ENCODE measurements around the gene EPHB2.

Gene EPHB2

DNA sequence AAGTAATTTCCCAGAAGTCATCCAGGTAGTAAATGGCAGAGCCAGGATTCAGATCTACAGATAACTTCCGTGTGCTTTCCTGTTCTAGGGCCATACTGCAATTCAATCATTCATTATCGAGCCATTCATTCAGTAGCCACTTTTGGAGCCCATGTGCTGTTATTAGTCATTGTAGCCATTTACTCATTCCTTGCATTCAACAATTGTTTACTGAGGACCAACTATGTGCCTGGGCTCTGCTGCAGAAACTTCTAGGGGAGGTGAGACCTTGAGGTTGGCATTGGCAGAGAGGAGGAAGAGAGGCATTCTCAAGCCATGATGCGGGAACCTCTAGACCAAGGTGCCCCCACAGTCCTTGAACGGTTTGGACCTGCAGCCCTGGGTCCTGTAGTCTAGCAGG lies 27.9 kb downstream of the EPHB2 start:
- H3K9me3 ChIP-seq (replicated peaks in 1 of 2; ENCODE audit: control insufficient read depth in 2 of 2, insufficient read depth in 1 of 2, low read depth in 1 of 2, low read length in 2 of 2) = no peaks in the 10 kb centered on the region
- no peak overlapping the region for H2BK15ac ChIP-seq (ENCODE audit: low read length)
- no peak overlapping the region for H3K4ac ChIP-seq (ENCODE audit: low read length)
- no peak overlapping the region for H2BK120ac ChIP-seq (ENCODE audit: low read depth, low read length)
- H3K79me1 ChIP-seq (ENCODE audit: low read depth, low read length) = peaks cover 2% of the 10 kb centered on the region
- peaks cover 16 to 23% of the 10 kb centered on the region in 2 donors for H3K4me1 ChIP-seq (ENCODE audit: control insufficient read depth in 2 of 2, insufficient read depth in 1 of 2, low read depth in 1 of 2, low read length in 2 of 2)
- no CpG with 5 or more reads among the region's 4 CpGs for WGBS, 2 donors (ENCODE audit: extremely low coverage in 2 of 2, insufficient read length in 2 of 2, insufficient replicate concordance in 1 of 2)
- no peak overlapping the region for H3K18ac ChIP-seq (ENCODE audit: low read length)
- H3K23ac ChIP-seq (ENCODE audit: low read depth, low read length, poor library complexity) = no peak overlapping the region
- no peak overlapping the region for H4K91ac ChIP-seq (ENCODE audit: low read depth, low read length, poor library complexity)
- DNase-seq (ENCODE audit: low spot score) = no peak
- H2BK5ac ChIP-seq (ENCODE audit: low read length) = no peak overlapping the region
- no peak overlapping the region for H2BK12ac ChIP-seq (ENCODE audit: low read length)
- no peak overlapping the region for H3K4me2 ChIP-seq (ENCODE audit: insufficient read depth, low read length, poor library complexity, severe bottlenecking)
- H3K27me3 ChIP-seq (ENCODE audit: control insufficient read depth in 3 of 3, insufficient read depth in 3 of 3, low read depth in 1 of 3, low read length in 3 of 3) = no peaks in the 10 kb centered on the region
- H2AK5ac ChIP-seq (ENCODE audit: low read depth, low read length) = no peak overlapping the region
- no peak overlapping the region for H4K8ac ChIP-seq (ENCODE audit: low read depth, low read length)
- no peak overlapping the region for H3K9ac ChIP-seq (ENCODE audit: low read depth, low read length, poor library complexity)
- H2AFZ ChIP-seq (ENCODE audit: low read length) = no peak overlapping the region
- H3K27ac ChIP-seq (replicated peaks; ENCODE audit: low read length) = no peak overlapping the region
- H3K36me3 ChIP-seq (replicated peaks in 1 of 2; ENCODE audit: control insufficient read depth in 2 of 2, insufficient read depth in 2 of 2, low read length in 2 of 2) = no peaks in the 10 kb centered on the region
- H3K4me3 ChIP-seq (ENCODE audit: low read length in 2 of 2) = no peak overlapping the region
- H3K14ac ChIP-seq (ENCODE audit: low read length) = no peak overlapping the region

DNA sequence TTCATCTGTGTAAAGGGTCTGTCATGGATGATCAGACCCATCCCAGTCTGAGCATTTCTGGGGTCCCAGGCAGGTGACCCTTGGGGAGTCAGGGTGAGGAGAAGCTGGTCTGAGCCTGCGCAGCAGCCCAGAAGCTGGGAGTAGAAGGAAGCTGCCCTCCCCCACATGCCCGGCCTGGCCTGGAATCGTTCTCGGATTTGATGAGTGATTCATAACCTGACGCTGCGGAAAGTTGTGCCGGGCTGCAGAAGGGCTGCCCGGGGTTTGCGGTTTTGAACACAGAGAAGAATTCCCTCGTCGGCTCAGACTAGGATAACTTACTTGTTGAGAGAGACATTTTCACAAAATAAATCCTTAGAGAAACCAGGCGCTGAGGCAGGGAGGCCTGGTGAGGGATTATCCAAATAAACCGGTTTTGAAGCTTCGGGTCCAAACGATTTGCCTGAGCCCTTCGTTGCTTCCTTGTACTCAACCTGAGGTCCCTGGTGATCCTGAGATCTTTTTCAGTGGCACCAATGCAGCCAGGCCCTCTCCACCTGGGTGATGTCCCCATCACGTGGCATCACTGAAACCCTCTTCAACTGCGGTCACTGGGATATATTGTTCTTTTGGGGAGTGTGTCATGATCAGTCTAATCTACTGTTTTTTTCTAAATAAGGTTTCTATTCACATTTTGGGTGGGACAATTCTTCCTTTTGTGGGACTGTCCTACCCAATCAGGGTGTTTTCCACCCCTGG lies 29.2 kb downstream of the EPHB2 start:
- Histone ChIP-seq H3K4me2 (ENCODE audit: insufficient read depth, low read length, poor library complexity, severe bottlenecking) (no peak overlapping the region), H3K23ac (ENCODE audit: low read depth, low read length, poor library complexity) (no peak overlapping the region), H4K8ac (ENCODE audit: low read depth, low read length) (no peak overlapping the region), H3K14ac (ENCODE audit: low read length) (no peak overlapping the region), H3K36me3 (replicated peaks in 1 of 2; ENCODE audit: control insufficient read depth in 2 of 2, insufficient read depth in 2 of 2, low read length in 2 of 2) (no peaks in the 10 kb centered on the region), H3K27ac (replicated peaks; ENCODE audit: low read length) (no peak overlapping the region), H2BK5ac (ENCODE audit: low read length) (no peak overlapping the region), H3K79me1 (ENCODE audit: low read depth, low read length) (peaks cover 2% of the 10 kb centered on the region), H2BK15ac (ENCODE audit: low read length) (no peak overlapping the region), H2AK5ac (ENCODE audit: low read depth, low read length) (peak overlapping the region; percentile 48), H2BK120ac (ENCODE audit: low read depth, low read length) (no peak overlapping the region), H3K9ac (ENCODE audit: low read depth, low read length, poor library complexity) (no peak overlapping the region), H3K9me3 (replicated peaks in 1 of 2; ENCODE audit: control insufficient read depth in 2 of 2, insufficient read depth in 1 of 2, low read depth in 1 of 2, low read length in 2 of 2) (no peaks in the 10 kb centered on the region), H3K4me1 (ENCODE audit: control insufficient read depth in 2 of 2, insufficient read depth in 1 of 2, low read depth in 1 of 2, low read length in 2 of 2) (peaks cover 16 to 23% of the 10 kb centered on the region in 2 donors), H3K18ac (ENCODE audit: low read length) (no peak overlapping the region), H2AFZ (ENCODE audit: low read length) (no peak overlapping the region), H3K4ac (ENCODE audit: low read length) (no peak overlapping the region), H2BK12ac (ENCODE audit: low read length) (no peak overlapping the region), H3K4me3 (ENCODE audit: low read length in 2 of 2) (no peak overlapping the region), H3K27me3 (ENCODE audit: control insufficient read depth in 3 of 3, insufficient read depth in 3 of 3, low read depth in 1 of 3, low read length in 3 of 3) (no peaks in the 10 kb centered on the region), H4K91ac (ENCODE audit: low read depth, low read length, poor library complexity) (no peak overlapping the region)
- no CpG with 5 or more reads among the region's 18 CpGs for WGBS, 2 donors (ENCODE audit: extremely low coverage in 2 of 2, insufficient read length in 2 of 2, insufficient replicate concordance in 1 of 2)
- no peak for DNase-seq (ENCODE audit: low spot score)

DNA sequence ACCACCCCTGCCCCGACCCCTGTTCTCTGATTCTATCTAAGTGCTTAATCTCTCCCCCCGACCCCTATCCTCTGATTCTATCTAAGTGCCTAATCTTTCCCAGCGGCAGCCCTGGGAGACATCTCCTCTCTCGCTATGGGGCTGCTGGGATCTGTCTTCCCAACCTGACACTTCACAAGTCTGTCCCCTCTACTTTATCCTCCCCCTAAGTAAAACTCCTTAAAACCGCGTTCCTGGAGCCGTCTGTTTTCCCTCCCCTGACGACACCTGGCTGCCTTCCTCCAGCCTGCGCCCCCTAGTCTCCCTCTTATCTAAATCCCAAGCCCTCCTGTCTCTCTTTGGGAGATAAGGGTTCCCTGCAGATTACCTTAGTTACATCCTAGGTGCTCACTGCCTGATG lies 30.5 kb downstream of the EPHB2 start:
- Histone ChIP-seq H4K8ac (ENCODE audit: low read depth, low read length) (no peak overlapping the region), H2BK12ac (ENCODE audit: low read length) (no peak overlapping the region), H3K4me1 (ENCODE audit: control insufficient read depth in 2 of 2, insufficient read depth in 1 of 2, low read depth in 1 of 2, low read length in 2 of 2) (peaks cover 13 to 18% of the 10 kb centered on the region in 2 donors), H3K4me2 (ENCODE audit: insufficient read depth, low read length, poor library complexity, severe bottlenecking) (no peak overlapping the region), H3K18ac (ENCODE audit: low read length) (no peak overlapping the region), H3K4ac (ENCODE audit: low read length) (no peak overlapping the region), H2BK5ac (ENCODE audit: low read length) (no peak overlapping the region), H3K27ac (replicated peaks; ENCODE audit: low read length) (no peak overlapping the region), H3K36me3 (replicated peaks in 1 of 2; ENCODE audit: control insufficient read depth in 2 of 2, insufficient read depth in 2 of 2, low read length in 2 of 2) (no peaks in the 10 kb centered on the region), H4K91ac (ENCODE audit: low read depth, low read length, poor library complexity) (no peak overlapping the region), H3K4me3 (ENCODE audit: low read length in 2 of 2) (no peak overlapping the region), H2BK120ac (ENCODE audit: low read depth, low read length) (no peak overlapping the region), H2AFZ (ENCODE audit: low read length) (no peak overlapping the region), H3K9ac (ENCODE audit: low read depth, low read length, poor library complexity) (no peak overlapping the region), H3K27me3 (ENCODE audit: control insufficient read depth in 3 of 3, insufficient read depth in 3 of 3, low read depth in 1 of 3, low read length in 3 of 3) (no peaks in the 10 kb centered on the region), H3K14ac (ENCODE audit: low read length) (no peak overlapping the region), H3K23ac (ENCODE audit: low read depth, low read length, poor library complexity) (peak overlapping the region; percentile 30), H2BK15ac (ENCODE audit: low read length) (no peak overlapping the region), H3K9me3 (replicated peaks in 1 of 2; ENCODE audit: control insufficient read depth in 2 of 2, insufficient read depth in 1 of 2, low read depth in 1 of 2, low read length in 2 of 2) (no peaks in the 10 kb centered on the region), H3K79me1 (ENCODE audit: low read depth, low read length) (no peaks in the 10 kb centered on the region), H2AK5ac (ENCODE audit: low read depth, low read length) (no peak overlapping the region)
- no peak for DNase-seq (ENCODE audit: low spot score)
- WGBS, 2 donors (ENCODE audit: extremely low coverage in 2 of 2, insufficient read length in 2 of 2, insufficient replicate concordance in 1 of 2) = no CpG with 5 or more reads among the region's 9 CpGs

DNA sequence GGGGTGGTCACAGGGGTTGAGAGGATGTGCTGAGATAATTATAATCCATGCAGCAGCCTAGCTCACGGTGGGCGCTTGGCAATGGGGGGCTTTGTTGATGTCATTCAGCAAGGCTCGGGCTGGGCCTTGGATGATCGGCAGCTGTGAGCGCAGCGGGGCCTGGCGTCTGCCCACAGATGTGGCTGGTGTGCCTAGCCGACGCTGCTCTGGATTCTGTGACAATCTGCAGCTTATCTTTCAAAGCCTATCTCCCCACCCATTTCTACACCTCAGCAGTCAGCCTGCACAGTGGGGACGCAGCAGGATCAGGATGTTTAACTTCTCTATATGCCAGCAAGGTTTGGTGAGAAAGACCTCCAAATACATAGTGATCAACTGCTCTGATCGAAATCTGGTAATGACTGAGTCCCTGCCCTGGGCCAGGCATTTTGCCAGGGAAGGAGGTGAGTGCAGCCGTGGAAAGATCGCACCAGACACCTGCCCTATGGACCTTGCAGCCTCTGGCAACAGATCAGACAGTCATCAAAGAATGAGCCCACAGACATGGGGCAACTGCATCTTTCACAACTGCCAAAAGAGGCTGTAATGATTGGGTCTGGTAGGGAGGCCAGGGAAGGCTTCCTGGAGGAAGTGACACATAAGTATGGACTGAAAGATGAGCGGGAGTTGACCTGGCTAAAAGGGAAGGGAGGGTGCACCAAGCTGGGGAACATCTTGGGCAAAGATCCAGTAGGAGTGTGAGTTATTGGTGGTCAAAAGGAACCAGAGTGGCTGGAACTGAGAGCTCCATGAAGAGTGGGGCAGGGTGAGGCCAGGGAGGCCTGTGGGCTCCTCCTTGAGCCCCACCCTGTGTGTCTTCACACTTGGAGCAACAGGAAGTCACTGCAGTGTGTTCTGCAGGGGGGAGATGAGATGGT lies 35.3 kb downstream of the EPHB2 start:
- H2BK5ac ChIP-seq (ENCODE audit: low read length) = no peak overlapping the region
- H3K9me3 ChIP-seq (replicated peaks in 1 of 2; ENCODE audit: control insufficient read depth in 2 of 2, insufficient read depth in 1 of 2, low read depth in 1 of 2, low read length in 2 of 2) = no peaks in the 10 kb centered on the region
- no peak overlapping the region for H2BK12ac ChIP-seq (ENCODE audit: low read length)
- no peak overlapping the region for H3K9ac ChIP-seq (ENCODE audit: low read depth, low read length, poor library complexity)
- H3K4ac ChIP-seq (ENCODE audit: low read length) = no peak overlapping the region
- H3K27ac ChIP-seq (replicated peaks; ENCODE audit: low read length) = no peak overlapping the region
- peaks cover 3 to 5% of the 10 kb centered on the region in 2 donors for H3K4me1 ChIP-seq (ENCODE audit: control insufficient read depth in 2 of 2, insufficient read depth in 1 of 2, low read depth in 1 of 2, low read length in 2 of 2)
- H3K36me3 ChIP-seq (replicated peaks in 1 of 2; ENCODE audit: control insufficient read depth in 2 of 2, insufficient read depth in 2 of 2, low read length in 2 of 2) = no peaks in the 10 kb centered on the region
- no peak overlapping the region for H2BK15ac ChIP-seq (ENCODE audit: low read length)
- peak overlapping the region; percentile 2 for H3K18ac ChIP-seq (ENCODE audit: low read length)
- whole genome bisulfite sequencing, 2 donors (ENCODE audit: extremely low coverage in 2 of 2, insufficient read length in 2 of 2, insufficient replicate concordance in 1 of 2) = no CpG with 5 or more reads among the region's 14 CpGs
- H3K23ac ChIP-seq (ENCODE audit: low read depth, low read length, poor library complexity) = no peak overlapping the region
- H2BK120ac ChIP-seq (ENCODE audit: low read depth, low read length) = no peak overlapping the region
- no peak for DNase-seq (ENCODE audit: low spot score)
- no peaks in the 10 kb centered on the region for H3K27me3 ChIP-seq (ENCODE audit: control insufficient read depth in 3 of 3, insufficient read depth in 3 of 3, low read depth in 1 of 3, low read length in 3 of 3)
- H2AK5ac ChIP-seq (ENCODE audit: low read depth, low read length) = no peak overlapping the region
- no peak overlapping the region for H3K4me2 ChIP-seq (ENCODE audit: insufficient read depth, low read length, poor library complexity, severe bottlenecking)
- no peak overlapping the region for H3K4me3 ChIP-seq (ENCODE audit: low read length in 2 of 2)
- H3K79me1 ChIP-seq (ENCODE audit: low read depth, low read length) = no peaks in the 10 kb centered on the region
- H4K91ac ChIP-seq (ENCODE audit: low read depth, low read length, poor library complexity) = no peak overlapping the region
- no peak overlapping the region for H3K14ac ChIP-seq (ENCODE audit: low read length)
- no peak overlapping the region for H2AFZ ChIP-seq (ENCODE audit: low read length)
- H4K8ac ChIP-seq (ENCODE audit: low read depth, low read length) = no peak overlapping the region

Measured in neuronal stem cell (in vitro differentiated cells).